Left lung (tissue), 14 donors: ENCODE results near the gene PCSK6. TPM values are rescaled to one million over a fixed set of nuclear protein-coding genes. Genes with fewer than 3 reads are reported as not detected.

Experiments
- ATAC-seq: fragments of 200-7000 bp; cut with Tn5 transposase; one replicate; pipeline ENCODE4 v1.9.1; 2020; ENCODE audit warnings: moderate library complexity
- DNase-seq, 4 donors: peaks; one replicate each; pipeline ENCODE4 v3.0.0-alpha.2; 2013 to 2020
- H3K27ac ChIP-seq, 2 donors: fragments of 200-600 bp; sonication (generic) in 1 of 2; one replicate each; pipeline versions ENCODE4 v1.5.0 to v1.8.0; 2020 to 2021
- H3K27me3 ChIP-seq, 2 donors: fragments of 200-600 bp; sonication (generic) in 1 of 2; one replicate each; pipeline versions ENCODE4 v1.5.0 to v1.8.0; 2020 to 2021
- H3K36me3 ChIP-seq, 2 donors: fragments of 200-600 bp; sonication (generic) in 1 of 2; one replicate each; pipeline versions ENCODE4 v1.5.0 to v1.8.0; 2020 to 2021
- H3K4me1 ChIP-seq, 2 donors: fragments of 200-600 bp; one replicate each; pipeline ENCODE4 v1.8.0; 2021
- H3K4me3 ChIP-seq, 2 donors: fragments of 200-600 bp; sonication (generic) in 1 of 2; one replicate each; pipeline versions ENCODE4 v1.5.0 to v1.8.0; 2020 to 2021; ENCODE audit warnings: mild to moderate bottlenecking in 1 of 2
- H3K9me3 ChIP-seq, 2 donors: fragments of 200-600 bp; sonication (generic) in 1 of 2; one replicate each; pipeline versions ENCODE4 v1.5.0 to v1.8.0; 2020 to 2021
- CTCF ChIP-seq, 2 donors: fragments of 200-600 bp; sonication (generic) in 1 of 2; IDR thresholded peaks; one replicate each; pipeline versions ENCODE4 v1.5.0 to v1.8.0; 2021; ENCODE audit warnings: antibody characterized with exemption in 2 of 2
- intact Hi-C, 2 donors: fragments of 100-400 bp; cut with DNase I; formaldehyde crosslinking; loops; one replicate each; pipeline versions ENCODE4 v1.11.2 to v1.14.2; 2022
- long read RNA-seq, 12 donors: library from polyadenylated mRNA in 2 of 12; unstranded in 2 of 12; transcript quantifications; one replicate each; pipeline ENCODE4 v2.0.0 and lab custom pipeline, GENCODE V29; 2019 to 2026
- polyA plus RNA-seq, 6 donors: library from polyadenylated mRNA; unstranded; fragments of 120-200 nt; gene quantifications; one replicate each; pipeline ENCODE4 v1.2.1, GENCODE V29; 2013; ENCODE audit not compliant: insufficient read length in 6 of 6
- total RNA-seq, 2 donors: library from RNA; stranded (reverse); fragmentation: NEBNext Ultra II Directional; extraction: Animal tissue kit (Norgen Biotek cat#: 25700); gene quantifications; one replicate each; pipeline ENCODE4 v1.2.1, GENCODE V29; 2021
- donor health status: DM: no; HTN: yes; CAD: no.
- donor health status: DM: no; HTN: no; CAD: no.

The PCSK6 gene
- total RNA-seq (1 to 10 TPM; 7.7 to 7.8 TPM), polyA plus RNA-seq (10 to 100 TPM; 21.5 to 25.7 (median 23.9) TPM)
- long read RNA-seq, donor 1, full-length matches to known transcripts, result 3 of 3 reads
- long read RNA-seq, donor 1, partial matches to known transcripts, result 0 of 3 reads
- long read RNA-seq, donor 1, other reads (novel, unspliced or antisense), result 0 of 3 reads
- long read RNA-seq, donor 2, full-length matches to known transcripts, result 2 of 2 reads
- long read RNA-seq, donor 2, partial matches to known transcripts, result 0 of 2 reads
- long read RNA-seq, donor 2, other reads (novel, unspliced or antisense), result 0 of 2 reads
- long read RNA-seq, donor 3, full-length matches to known transcripts, result 5 of 5 reads
- long read RNA-seq, donor 3, partial matches to known transcripts, result 0 of 5 reads
- long read RNA-seq, donor 3, other reads (novel, unspliced or antisense), result 0 of 5 reads
- long read RNA-seq, donor 4, partial matches to known transcripts, result 1 of 1 reads
- long read RNA-seq, donor 4, other reads (novel, unspliced or antisense), result 0 of 1 reads
- long read RNA-seq, donor 5, full-length matches to known transcripts, result 4 of 4 reads
- long read RNA-seq, donor 5, partial matches to known transcripts, result 0 of 4 reads
- long read RNA-seq, donor 5, other reads (novel, unspliced or antisense), result 0 of 4 reads
- long read RNA-seq, donor 6, full-length matches to known transcripts, result 2 of 2 reads
- long read RNA-seq, donor 6, partial matches to known transcripts, result 0 of 2 reads
- long read RNA-seq, donor 6, other reads (novel, unspliced or antisense), result 0 of 2 reads
- long read RNA-seq, donor 7, partial matches to known transcripts, result 0 of 1 reads
- long read RNA-seq, donor 7, other reads (novel, unspliced or antisense), result 0 of 1 reads
- long read RNA-seq, donor 8, full-length matches to known transcripts, result 9 of 9 reads
- long read RNA-seq, donor 8, partial matches to known transcripts, result 0 of 9 reads
- long read RNA-seq, donor 8, other reads (novel, unspliced or antisense), result 0 of 9 reads
- long read RNA-seq, donor 9, result 0 reads
- long read RNA-seq, donor 10, result 0 reads
- long read RNA-seq, donor 11, result 0 reads
- long read RNA-seq, donor 12, partial matches to known transcripts, result 0 of 4 reads
- long read RNA-seq, donor 12, other reads (novel, unspliced or antisense), result 0 of 4 reads

- Histone ChIP-seq H3K4me3 (peak within 1 kb of the TSS; percentile 4 to 30), H3K4me1 (peaks cover 0 to 5% of the 10 kb centered on the region in 2 donors), H3K36me3 (no peaks in the 10 kb centered on the region), H3K9me3 (no peaks in the 10 kb centered on the region), H3K27me3 (peaks cover 9 to 82% of the 10 kb centered on the region in 2 donors), H3K27ac (no peak within 1 kb of the TSS)
- TF ChIP-seq CTCF (IDR thresholded peaks at IDR 0.05), result no peak
- intact Hi-C loops, result no loop called here
- DNase-seq (no peak), ATAC-seq (peak; percentile 65)
Measured at GRCh38 chr15:101489599-101490407, at the start of gene PCSK6. PCSK6 (minus strand) TSS chr15:101489707; CDS start chr15:101489670, 37 bp downstream.

- intact Hi-C loops, result no loop called here
Measured at GRCh38 chr15:101538996-101539395, 49.5 kb upstream of the PCSK6 start.

GRCh38 chr15:101538177-101538576, 48.7 kb upstream of the PCSK6 start:
- Histone ChIP-seq H3K27ac (no peak overlapping the region), H3K9me3 (no peaks in the 10 kb centered on the region), H3K4me3 (no peak overlapping the region), H3K4me1 (no peaks in the 10 kb centered on the region), H3K36me3 (no peaks in the 10 kb centered on the region), H3K27me3 (peaks cover 0 to 2% of the 10 kb centered on the region in 2 donors)
- intact Hi-C loops, result no loop called here
- ATAC-seq, result no peak
- no peak for DNase-seq
- no peak for TF ChIP-seq CTCF (IDR thresholded peaks at IDR 0.05)

More at GRCh38 chr15:101538996-101539395, 49.5 kb upstream of the PCSK6 start:
- Histone ChIP-seq H3K36me3 (no peaks in the 10 kb centered on the region), H3K9me3 (no peaks in the 10 kb centered on the region), H3K4me1 (no peaks in the 10 kb centered on the region), H3K27ac (no peak overlapping the region), H3K27me3 (peaks cover 0 to 6% of the 10 kb centered on the region in 2 donors), H3K4me3 (no peak overlapping the region)
- ATAC-seq (no peak), DNase-seq (no peak)
- TF ChIP-seq CTCF (IDR thresholded peaks at IDR 0.05), result no peak

GRCh38 chr15:101537483-101538080, 48.1 kb upstream of the PCSK6 start:
- no peak overlapping the region for H3K27ac ChIP-seq
- DNase-seq, result no peak
- no peak for ATAC-seq
- H3K4me3 ChIP-seq, result no peak overlapping the region
- no peaks in the 10 kb centered on the region for H3K9me3 ChIP-seq
- H3K4me1 ChIP-seq, result no peaks in the 10 kb centered on the region
- no peaks in the 10 kb centered on the region for H3K27me3 ChIP-seq
- TF ChIP-seq CTCF (IDR thresholded peaks at IDR 0.05), result no peak
- no peaks in the 10 kb centered on the region for H3K36me3 ChIP-seq
- intact Hi-C loops, result no loop called here
